Natural killer cell (primary cell): ENCODE measurements around the gene S1PR3. TPM values are rescaled to one million over a fixed set of nuclear protein-coding genes. Genes with fewer than 3 reads are reported as not detected.

Source experiments
- ATAC-seq, 3 donors: fragments of 150-1000 bp in 2 of 3; fragments of 200-7000 bp in 1 of 3; cut with Tn5 transposase; 1 replicate in 1 of 3; 2 replicates in 2 of 3; pipeline ENCODE4 v1.10.0; 2021; ENCODE audit warnings: mild to moderate bottlenecking in 2 of 3, moderate library complexity in 2 of 3
- DNase-seq, 2 donors: peaks; one replicate each; pipeline versions ENCODE4 v3.0.0 to v3.0.0-alpha.2; 2013 to 2021; ENCODE audit warnings: mixed read lengths in 1 of 2
- H3K27ac ChIP-seq: one replicate; pipeline ENCODE4 v1.5.1; 2013; ENCODE audit warnings: mild to moderate bottlenecking, low read length
- H3K27me3 ChIP-seq: one replicate; pipeline ENCODE4 v1.6.1; 2013; ENCODE audit warnings: low read length; ENCODE audit not compliant: control insufficient read depth, insufficient read depth
- H3K36me3 ChIP-seq: one replicate; pipeline ENCODE4 v1.6.1; 2013; ENCODE audit warnings: low read length; ENCODE audit not compliant: control insufficient read depth, insufficient read depth
- H3K4me1 ChIP-seq: one replicate; pipeline ENCODE4 v1.6.1; 2013; ENCODE audit warnings: low read length; ENCODE audit not compliant: control insufficient read depth, insufficient read depth
- H3K4me3 ChIP-seq: one replicate; pipeline ENCODE4 v1.5.1; 2013; ENCODE audit warnings: low read length
- H3K9me3 ChIP-seq: one replicate; pipeline ENCODE4 v1.6.1; 2013; ENCODE audit warnings: low read length; ENCODE audit not compliant: control insufficient read depth, insufficient read depth
- H3K27ac Mint-ChIP-seq, 2 donors: one replicate each; pipeline ENCODE4 v1.8.0; 2022; ENCODE audit warnings: mild to moderate bottlenecking in 2 of 2, mixed read lengths in 2 of 2, moderate library complexity in 1 of 2
- H3K27me3 Mint-ChIP-seq, 2 donors: one replicate each; pipeline ENCODE4 v1.8.0; 2022; ENCODE audit warnings: low read depth in 2 of 2, mixed read lengths in 2 of 2
- H3K36me3 Mint-ChIP-seq: one replicate; pipeline ENCODE4 v1.8.0; 2022; ENCODE audit warnings: mixed read lengths
- H3K4me1 Mint-ChIP-seq, 2 donors: one replicate each; pipeline ENCODE4 v1.8.0; 2022; ENCODE audit warnings: mixed read lengths in 2 of 2
- H3K4me3 Mint-ChIP-seq: one replicate; pipeline ENCODE4 v1.8.0; 2022; ENCODE audit warnings: mild to moderate bottlenecking, moderate library complexity, mixed read lengths
- H3K9me3 Mint-ChIP-seq, 2 donors: one replicate each; pipeline ENCODE4 v1.8.0; 2022; ENCODE audit warnings: mixed read lengths in 2 of 2
- CTCF ChIP-seq: fragments of 200-600 bp; IDR thresholded peaks from one replicate; pipeline ENCODE4 v1.8.0; 2022; ENCODE audit warnings: antibody characterized with exemption
- WGBS: methylation state at CpG from one replicate; pipeline ENCODE4 v1.1.7; 2013; ENCODE audit warnings: missing lambda C conversion rate; ENCODE audit not compliant: insufficient coverage; 5-methylcytosine and 5-hydroxymethylcytosine counted together
- intact Hi-C: fragments of 100-400 bp; cut with micrococcal nuclease; formaldehyde crosslinking; loops from one replicate; pipeline ENCODE4 v1.14.2; 2022
- total RNA-seq, 4 donors: library from RNA; stranded (reverse); fragments of 120-200 nt in 1 of 4; gene quantifications; one replicate each; pipeline versions ENCODE4 v1.2.3 to v1.2.4, GENCODE V29; 2013 to 2022

S1PR3 gene
- total RNA-seq, 3 donors from 2014 or later (not counting 1 experiment from before 2014, with no cell fraction given): 1.1 to 1.5 TPM; not detected in 1

GRCh38 chr9:89022902-89023301 is 31.6 kb downstream of the S1PR3 start:
- no peaks in the 10 kb centered on the region for H3K9me3 ChIP-seq
- H3K4me3 Mint-ChIP-seq: no peak overlapping the region
- H3K9me3 Mint-ChIP-seq: no peaks in the 10 kb centered on the region
- no peaks in the 10 kb centered on the region for H3K27me3 ChIP-seq
- no peaks in the 10 kb centered on the region for H3K36me3 ChIP-seq
- peaks cover 0 to 4% of the 10 kb centered on the region in 2 donors for H3K4me1 Mint-ChIP-seq
- H3K36me3 Mint-ChIP-seq: no peaks in the 10 kb centered on the region
- peaks cover 6 to 24% of the 10 kb centered on the region in 2 donors for H3K27me3 Mint-ChIP-seq
- no peak for ATAC-seq
- no peaks in the 10 kb centered on the region for H3K4me1 ChIP-seq
- H3K4me3 ChIP-seq: no peak overlapping the region
- DNase-seq: no peak
- whole genome bisulfite sequencing: 87% methylated on average over 2 of the region's 2 CpGs
- no peak for TF ChIP-seq CTCF
- intact Hi-C loops: no loop called here
- H3K27ac ChIP-seq: no peak overlapping the region
- no peak overlapping the region for H3K27ac Mint-ChIP-seq

GRCh38 chr9:89023740-89024139 is 32.5 kb downstream of the S1PR3 start:
- no peak overlapping the region for H3K4me3 ChIP-seq
- intact Hi-C loops: no loop called here
- H3K36me3 ChIP-seq: no peaks in the 10 kb centered on the region
- H3K36me3 Mint-ChIP-seq: no peaks in the 10 kb centered on the region
- H3K27me3 ChIP-seq: no peaks in the 10 kb centered on the region
- no peaks in the 10 kb centered on the region for H3K4me1 ChIP-seq
- DNase-seq (no peak), ATAC-seq (no peak)
- 76% methylated on average over 3 of the region's 3 CpGs for WGBS
- H3K27ac ChIP-seq: no peak overlapping the region
- no peak overlapping the region for H3K27ac Mint-ChIP-seq
- no peak overlapping the region for H3K4me3 Mint-ChIP-seq
- H3K9me3 Mint-ChIP-seq: no peaks in the 10 kb centered on the region
- H3K9me3 ChIP-seq: no peaks in the 10 kb centered on the region
- peaks cover 9 to 29% of the 10 kb centered on the region in 2 donors for H3K27me3 Mint-ChIP-seq
- no peak for TF ChIP-seq CTCF
- H3K4me1 Mint-ChIP-seq: peaks cover 0 to 4% of the 10 kb centered on the region in 2 donors

GRCh38 chr9:89024727-89025126 is 33.5 kb downstream of the S1PR3 start:
- H3K4me3 ChIP-seq: no peak overlapping the region
- no peak overlapping the region for H3K27ac Mint-ChIP-seq
- DNase-seq (no peak), ATAC-seq (peak in 1 of 3 donors; percentile 12)
- peaks cover 0 to under 1% of the 10 kb centered on the region in 2 donors for H3K9me3 Mint-ChIP-seq
- no peak overlapping the region for H3K27ac ChIP-seq
- H3K4me1 Mint-ChIP-seq: peaks cover 0 to 4% of the 10 kb centered on the region in 2 donors
- peaks cover 2% of the 10 kb centered on the region for H3K36me3 Mint-ChIP-seq
- 80% methylated on average over 4 of the region's 4 CpGs for WGBS
- H3K36me3 ChIP-seq: no peaks in the 10 kb centered on the region
- no peaks in the 10 kb centered on the region for H3K9me3 ChIP-seq
- no peaks in the 10 kb centered on the region for H3K4me1 ChIP-seq
- peaks cover 9 to 31% of the 10 kb centered on the region in 2 donors for H3K27me3 Mint-ChIP-seq
- H3K27me3 ChIP-seq: no peaks in the 10 kb centered on the region
- H3K4me3 Mint-ChIP-seq: no peak overlapping the region
- intact Hi-C loops: no loop called here
- no peak for TF ChIP-seq CTCF

- Histone ChIP-seq H3K4me1 (no peaks in the 10 kb centered on the region), H3K27me3 (no peaks in the 10 kb centered on the region), H3K9me3 (no peaks in the 10 kb centered on the region), H3K4me3 (no peak overlapping the region), H3K27ac (no peak overlapping the region), H3K36me3 (no peaks in the 10 kb centered on the region)
- Mint-ChIP-seq H3K36me3 (peaks cover 10% of the 10 kb centered on the region), H3K27me3 (peaks cover 9 to 39% of the 10 kb centered on the region in 2 donors), H3K9me3 (peaks cover 0 to 4% of the 10 kb centered on the region in 2 donors), H3K4me3 (no peak overlapping the region), H3K27ac (no peak overlapping the region), H3K4me1 (no peaks in the 10 kb centered on the region)
- no peak for TF ChIP-seq CTCF
- DNase-seq (no peak), ATAC-seq (no peak)
- intact Hi-C loops: no loop called here
Measured at GRCh38 chr9:89025553-89025952, 34.3 kb downstream of the S1PR3 start.
